Astrocyte (in vitro differentiated cells and primary cell): ENCODE data around the gene OTOG.

ENCODE experiments used
- CTCF ChIP-seq: IDR thresholded peaks from 2 replicates; pipeline ENCODE4 v1.5.1; 2011; ENCODE audit warnings: low read depth, mild to moderate bottlenecking, inconsistent platforms, low read length, moderate library complexity; ENCODE audit not compliant: insufficient read depth
- EZH2 ChIP-seq: IDR thresholded peaks from 2 replicates; pipeline ENCODE4 v1.6.1; 2012; ENCODE audit warnings: mild to moderate bottlenecking, low read length, inconsistent platforms; ENCODE audit not compliant: insufficient read depth

- TF ChIP-seq CTCF = no peak
- no peak for TF ChIP-seq EZH2
These were observed 9.8 kb upstream of the OTOG start for GRCh38 chr11:17537261-17537660.
